Measurements from ENCODE around the gene MICALL1.

GRCh38 chr22:37927637-37927936 is 21.5 kb downstream of the MICALL1 start:
- TF ChIP-seq GATA3 (IDR thresholded peaks at IDR 0.05; ENCODE audit: low read depth, low read length) (no peak), GATA2 (IDR thresholded peaks at IDR 0.05; ENCODE audit: low read depth, low read length) (no peak)

Measured in SH-SY5Y (cell line).